ENCODE measurements around the gene MSGN1. TPM values are rescaled to one million over a fixed set of nuclear protein-coding genes. Genes with fewer than 3 reads are reported as not detected.

Gene MSGN1
- total RNA-seq, 1 donor from 2014 or later = not detected

- no peak for TF ChIP-seq CTCF (IDR thresholded peaks at IDR 0.05; ENCODE audit: unreplicated experiment)
- Mint-ChIP-seq H3K27me3 (ENCODE audit: unreplicated experiment) (peaks cover 2% of the 10 kb centered on the region), H3K36me3 (ENCODE audit: low read depth, unreplicated experiment) (no peaks in the 10 kb centered on the region)
Observed at GRCh38 chr2:17804358-17804757, 11.9 kb upstream of the MSGN1 start.

GRCh38 chr2:17805166-17805565 is 11.1 kb upstream of the MSGN1 start:
- DNase-seq (ENCODE audit: low spot score) = no peak
- H3K36me3 Mint-ChIP-seq (ENCODE audit: low read depth, unreplicated experiment) = no peaks in the 10 kb centered on the region
- peaks cover 2% of the 10 kb centered on the region for H3K27me3 Mint-ChIP-seq (ENCODE audit: unreplicated experiment)
- no peak overlapping the region for H3K4me3 Mint-ChIP-seq (ENCODE audit: unreplicated experiment)
- no peak overlapping the region for H3K27ac Mint-ChIP-seq (ENCODE audit: unreplicated experiment)
- no peaks in the 10 kb centered on the region for H3K4me1 Mint-ChIP-seq (ENCODE audit: unreplicated experiment)
- H3K9me3 Mint-ChIP-seq (ENCODE audit: unreplicated experiment) = no peaks in the 10 kb centered on the region
- no peak for TF ChIP-seq CTCF (IDR thresholded peaks at IDR 0.05; ENCODE audit: unreplicated experiment)

More at GRCh38 chr2:17804358-17804757, 11.9 kb upstream of the MSGN1 start:
- peaks cover 3% of the 10 kb centered on the region for H3K4me1 Mint-ChIP-seq (ENCODE audit: unreplicated experiment)
- H3K27ac Mint-ChIP-seq (ENCODE audit: unreplicated experiment) = no peak overlapping the region
- no peak for DNase-seq (ENCODE audit: low spot score)
- no peak overlapping the region for H3K4me3 Mint-ChIP-seq (ENCODE audit: unreplicated experiment)
- no peaks in the 10 kb centered on the region for H3K9me3 Mint-ChIP-seq (ENCODE audit: unreplicated experiment)

- Mint-ChIP-seq H3K27me3 (ENCODE audit: unreplicated experiment) (no peaks in the 10 kb centered on the region), H3K27ac (ENCODE audit: unreplicated experiment) (no peak overlapping the region), H3K4me3 (ENCODE audit: unreplicated experiment) (no peak overlapping the region), H3K9me3 (ENCODE audit: unreplicated experiment) (no peaks in the 10 kb centered on the region), H3K36me3 (ENCODE audit: low read depth, unreplicated experiment) (no peaks in the 10 kb centered on the region), H3K4me1 (ENCODE audit: unreplicated experiment) (no peaks in the 10 kb centered on the region)
- no peak for TF ChIP-seq CTCF (IDR thresholded peaks at IDR 0.05; ENCODE audit: unreplicated experiment)
- no peak for DNase-seq (ENCODE audit: low spot score)
Observed at GRCh38 chr2:17805717-17806363, 10.4 kb upstream of the MSGN1 start.

- no peak for TF ChIP-seq CTCF (IDR thresholded peaks at IDR 0.05; ENCODE audit: unreplicated experiment)
- Mint-ChIP-seq H3K9me3 (ENCODE audit: unreplicated experiment) (no peaks in the 10 kb centered on the region), H3K4me3 (ENCODE audit: unreplicated experiment) (no peak overlapping the region), H3K27ac (ENCODE audit: unreplicated experiment) (no peak overlapping the region), H3K36me3 (ENCODE audit: low read depth, unreplicated experiment) (no peaks in the 10 kb centered on the region), H3K4me1 (ENCODE audit: unreplicated experiment) (no peaks in the 10 kb centered on the region), H3K27me3 (ENCODE audit: unreplicated experiment) (no peaks in the 10 kb centered on the region)
- no peak for DNase-seq (ENCODE audit: low spot score)
Observed at GRCh38 chr2:17813010-17813741, 3.1 kb upstream of the MSGN1 start.

All from endothelial cell (in vitro differentiated cells).